Astrocyte (in vitro differentiated cells and primary cell): ENCODE data around the gene NUP93. TPM values are rescaled to one million over a fixed set of nuclear protein-coding genes. Genes with fewer than 3 reads are reported as not detected.

ENCODE experiments used
- DNase-seq: peaks from one replicate; pipeline ENCODE4 v3.0.0-alpha.2; 2010; ENCODE audit warnings: low read depth
- FAIRE-seq: peaks from 2 replicates; lab custom pipeline; 2011; peaks lifted over from hg19 to GRCh38; lab: Jason Lieb, UNC
- H2AFZ ChIP-seq: 2 replicates; pipeline ENCODE4 v1.6.0; 2012; ENCODE audit warnings: low read depth, low read length, inconsistent platforms
- H3K27ac ChIP-seq: 2 replicates; pipeline ENCODE4 v1.5.1; 2011; ENCODE audit warnings: low read depth, low read length, inconsistent platforms
- H3K27me3 ChIP-seq: 2 replicates; pipeline ENCODE4 v1.6.0; 2011; ENCODE audit warnings: low read length, inconsistent platforms; ENCODE audit not compliant: insufficient read depth
- H3K36me3 ChIP-seq: 2 replicates; pipeline ENCODE4 v1.5.1; 2011; ENCODE audit warnings: low read length, inconsistent platforms; ENCODE audit not compliant: insufficient read depth
- H3K4me1 ChIP-seq: 2 replicates; pipeline ENCODE4 v1.5.1; 2011; ENCODE audit warnings: low read length, inconsistent platforms; ENCODE audit not compliant: insufficient read depth
- H3K4me2 ChIP-seq: 2 replicates; pipeline ENCODE4 v1.6.0; 2012; ENCODE audit warnings: low read length, inconsistent platforms
- H3K4me3 ChIP-seq: 2 replicates; pipeline ENCODE4 v1.5.1; 2011; ENCODE audit warnings: low read depth, mild to moderate bottlenecking, low read length, inconsistent platforms; ENCODE audit not compliant: insufficient read depth
- H3K79me2 ChIP-seq: 2 replicates; pipeline ENCODE4 v1.6.0; 2012; ENCODE audit warnings: mild to moderate bottlenecking, low read length, inconsistent platforms; ENCODE audit not compliant: insufficient read depth
- H3K9ac ChIP-seq: 2 replicates; pipeline ENCODE4 v1.6.0; 2012; ENCODE audit warnings: mild to moderate bottlenecking, low read length, inconsistent platforms
- H3K9me3 ChIP-seq: 2 replicates; pipeline ENCODE4 v1.5.1; 2012; ENCODE audit warnings: low read depth, mild to moderate bottlenecking, low read length, inconsistent platforms; ENCODE audit not compliant: insufficient read depth
- H4K20me1 ChIP-seq: 2 replicates; pipeline ENCODE4 v1.6.0; 2012; ENCODE audit warnings: low read length, inconsistent platforms; ENCODE audit not compliant: insufficient read depth
- H3K27ac Mint-ChIP-seq: one replicate; pipeline ENCODE4 v1.8.0; 2021; ENCODE audit warnings: mild to moderate bottlenecking, mixed read lengths; ENCODE audit not compliant: unreplicated experiment
- H3K27me3 Mint-ChIP-seq: one replicate; pipeline ENCODE4 v1.8.0; 2021; ENCODE audit warnings: low read depth, mixed read lengths; ENCODE audit not compliant: unreplicated experiment
- H3K36me3 Mint-ChIP-seq: one replicate; pipeline ENCODE4 v1.8.0; 2021; ENCODE audit warnings: low read depth, mixed read lengths; ENCODE audit not compliant: unreplicated experiment
- H3K4me1 Mint-ChIP-seq: one replicate; pipeline ENCODE4 v1.8.0; 2021; ENCODE audit warnings: low read depth, mixed read lengths; ENCODE audit not compliant: unreplicated experiment
- H3K4me3 Mint-ChIP-seq: one replicate; pipeline ENCODE4 v1.8.0; 2021; ENCODE audit warnings: mild to moderate bottlenecking, moderate library complexity, mixed read lengths; ENCODE audit not compliant: unreplicated experiment
- H3K9me3 Mint-ChIP-seq: one replicate; pipeline ENCODE4 v1.8.0; 2021; ENCODE audit warnings: mild to moderate bottlenecking, mixed read lengths; ENCODE audit not compliant: unreplicated experiment
- EZH2 ChIP-seq: IDR thresholded peaks from 2 replicates; pipeline ENCODE4 v1.6.1; 2012; ENCODE audit warnings: mild to moderate bottlenecking, low read length, inconsistent platforms; ENCODE audit not compliant: insufficient read depth
- total RNA-seq: library from RNA; stranded (reverse); gene quantifications from 2 replicates; pipeline ENCODE4 v1.2.1, GENCODE V29; 2021
- TF ChIP-seq, protein P1 (sequence below): IDR thresholded peaks from 2 replicates; pipeline ENCODE4 v1.5.1; 2011; ENCODE audit warnings: low read depth, mild to moderate bottlenecking, inconsistent platforms, low read length, moderate library complexity; ENCODE audit not compliant: insufficient read depth

Gene NUP93
- total RNA-seq, 1 donor from 2014 or later, result 89.3 TPM

GRCh38 chr16:56852401-56852730 lies 122.4 kb downstream of the NUP93 start:
- peaks cover 37% of the 10 kb centered on the region for H3K4me1 Mint-ChIP-seq
- no peak overlapping the region for H3K27ac ChIP-seq

GRCh38 chr16:56852968-56853367 lies 123.0 kb downstream of the NUP93 start:
- Mint-ChIP-seq H3K4me1 (peaks cover 31% of the 10 kb centered on the region), H3K4me3 (no peak overlapping the region), H3K27ac (no peak overlapping the region), H3K27me3 (peaks cover 7% of the 10 kb centered on the region), H3K9me3 (peaks cover 5% of the 10 kb centered on the region), H3K36me3 (no peaks in the 10 kb centered on the region)
- no peak for FAIRE-seq
- H3K27ac ChIP-seq, result no peak overlapping the region
- no peaks in the 10 kb centered on the region for H3K36me3 ChIP-seq
- H3K4me3 ChIP-seq, result no peak overlapping the region
- no peaks in the 10 kb centered on the region for H3K9me3 ChIP-seq
- no peaks in the 10 kb centered on the region for H4K20me1 ChIP-seq
- no peak overlapping the region for H2AFZ ChIP-seq
- H3K27me3 ChIP-seq, result no peaks in the 10 kb centered on the region
- H3K4me1 ChIP-seq, result peaks cover 35% of the 10 kb centered on the region
- DNase-seq, result no peak
- no peak overlapping the region for H3K4me2 ChIP-seq
- TF ChIP-seq, protein P1, sequence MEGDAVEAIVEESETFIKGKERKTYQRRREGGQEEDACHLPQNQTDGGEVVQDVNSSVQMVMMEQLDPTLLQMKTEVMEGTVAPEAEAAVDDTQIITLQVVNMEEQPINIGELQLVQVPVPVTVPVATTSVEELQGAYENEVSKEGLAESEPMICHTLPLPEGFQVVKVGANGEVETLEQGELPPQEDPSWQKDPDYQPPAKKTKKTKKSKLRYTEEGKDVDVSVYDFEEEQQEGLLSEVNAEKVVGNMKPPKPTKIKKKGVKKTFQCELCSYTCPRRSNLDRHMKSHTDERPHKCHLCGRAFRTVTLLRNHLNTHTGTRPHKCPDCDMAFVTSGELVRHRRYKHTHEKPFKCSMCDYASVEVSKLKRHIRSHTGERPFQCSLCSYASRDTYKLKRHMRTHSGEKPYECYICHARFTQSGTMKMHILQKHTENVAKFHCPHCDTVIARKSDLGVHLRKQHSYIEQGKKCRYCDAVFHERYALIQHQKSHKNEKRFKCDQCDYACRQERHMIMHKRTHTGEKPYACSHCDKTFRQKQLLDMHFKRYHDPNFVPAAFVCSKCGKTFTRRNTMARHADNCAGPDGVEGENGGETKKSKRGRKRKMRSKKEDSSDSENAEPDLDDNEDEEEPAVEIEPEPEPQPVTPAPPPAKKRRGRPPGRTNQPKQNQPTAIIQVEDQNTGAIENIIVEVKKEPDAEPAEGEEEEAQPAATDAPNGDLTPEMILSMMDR, result no peak
- no peaks in the 10 kb centered on the region for H3K79me2 ChIP-seq
- no peak overlapping the region for H3K9ac ChIP-seq

More at GRCh38 chr16:56852401-56852730, 122.4 kb downstream of the NUP93 start:
- DNase-seq (no peak), FAIRE-seq (no peak)
- H3K27ac Mint-ChIP-seq, result no peak overlapping the region
- H3K9me3 ChIP-seq, result no peaks in the 10 kb centered on the region
- no peaks in the 10 kb centered on the region for H3K36me3 ChIP-seq
- H3K4me1 ChIP-seq, result peaks cover 41% of the 10 kb centered on the region
- H3K27me3 Mint-ChIP-seq, result peaks cover 7% of the 10 kb centered on the region
- H3K4me3 ChIP-seq, result no peak overlapping the region
- no peak overlapping the region for H3K4me3 Mint-ChIP-seq
- no peaks in the 10 kb centered on the region for H3K36me3 Mint-ChIP-seq
- H3K27me3 ChIP-seq, result no peaks in the 10 kb centered on the region
- no peak overlapping the region for H2AFZ ChIP-seq
- peaks cover 5% of the 10 kb centered on the region for H3K9me3 Mint-ChIP-seq
- no peaks in the 10 kb centered on the region for H3K79me2 ChIP-seq
- no peaks in the 10 kb centered on the region for H4K20me1 ChIP-seq
- no peak overlapping the region for H3K4me2 ChIP-seq
- TF ChIP-seq EZH2, result no peak
- H3K9ac ChIP-seq, result no peak overlapping the region

GRCh38 chr16:56855201-56855600 lies 125.3 kb downstream of the NUP93 start:
- H3K4me1 ChIP-seq, result peaks cover 12% of the 10 kb centered on the region
- H3K27me3 Mint-ChIP-seq, result peaks cover 7% of the 10 kb centered on the region
- peaks cover 9% of the 10 kb centered on the region for H3K4me1 Mint-ChIP-seq
- no peaks in the 10 kb centered on the region for H4K20me1 ChIP-seq
- no peak overlapping the region for H3K4me2 ChIP-seq
- no peaks in the 10 kb centered on the region for H3K27me3 ChIP-seq
- no peak overlapping the region for H3K4me3 Mint-ChIP-seq
- H3K9me3 ChIP-seq, result no peaks in the 10 kb centered on the region
- TF ChIP-seq, protein P1, result no peak
- no peak for TF ChIP-seq EZH2
- DNase-seq (no peak), FAIRE-seq (no peak)
- peaks cover 5% of the 10 kb centered on the region for H3K9me3 Mint-ChIP-seq
- no peaks in the 10 kb centered on the region for H3K36me3 Mint-ChIP-seq
- H3K79me2 ChIP-seq, result no peaks in the 10 kb centered on the region
- H3K27ac Mint-ChIP-seq, result no peak overlapping the region
- no peak overlapping the region for H3K27ac ChIP-seq
- no peak overlapping the region for H3K4me3 ChIP-seq
- no peak overlapping the region for H2AFZ ChIP-seq
- H3K36me3 ChIP-seq, result no peaks in the 10 kb centered on the region
- no peak overlapping the region for H3K9ac ChIP-seq
